ENCODE results near the gene LGR4.

LGR4 gene

GRCh38 chr11:27421819-27422494, 50.6 kb downstream of the LGR4 start:
- FAIRE-seq = no peak

GRCh38 chr11:27420722-27421572, 51.6 kb downstream of the LGR4 start:
- FAIRE-seq = no peak

- FAIRE-seq = no peak
Measured at GRCh38 chr11:27420217-27420616, 52.4 kb downstream of the LGR4 start.

- no peak for FAIRE-seq
Measured at GRCh38 chr11:27418356-27418755, 54.2 kb downstream of the LGR4 start.

GRCh38 chr11:27416568-27417176, 55.9 kb downstream of the LGR4 start:
- FAIRE-seq = no peak

GRCh38 chr11:27414644-27415043, 57.9 kb downstream of the LGR4 start:
- FAIRE-seq = no peak

- no peak for FAIRE-seq
Measured at GRCh38 chr11:27413218-27413617, 59.4 kb downstream of the LGR4 start.

GRCh38 chr11:27412192-27412691, 60.3 kb downstream of the LGR4 start:
- no peak for FAIRE-seq

- FAIRE-seq = no peak
Measured at GRCh38 chr11:27411328-27411727, 61.3 kb downstream of the LGR4 start.

- no peak for FAIRE-seq
Measured at GRCh38 chr11:27410272-27410671, 62.3 kb downstream of the LGR4 start.

GRCh38 chr11:27409742-27410141, 62.8 kb downstream of the LGR4 start:
- FAIRE-seq = no peak

GRCh38 chr11:27409049-27409448, 63.5 kb downstream of the LGR4 start:
- FAIRE-seq = no peak

GRCh38 chr11:27408246-27408800, 64.3 kb downstream of the LGR4 start:
- no peak for FAIRE-seq

- no peak for FAIRE-seq
Measured at GRCh38 chr11:27406498-27407354, 65.9 kb downstream of the LGR4 start.

GRCh38 chr11:27405134-27405533, 67.5 kb downstream of the LGR4 start:
- no peak for FAIRE-seq

GRCh38 chr11:27404427-27404826, 68.2 kb downstream of the LGR4 start:
- FAIRE-seq = no peak

- no peak for FAIRE-seq
Measured at GRCh38 chr11:27403195-27403594, 69.4 kb downstream of the LGR4 start.

- FAIRE-seq = no peak
Measured at GRCh38 chr11:27402450-27402849, 70.1 kb downstream of the LGR4 start.

GRCh38 chr11:27401833-27402316, 70.7 kb downstream of the LGR4 start:
- no peak for FAIRE-seq

GRCh38 chr11:27401280-27401832, 71.2 kb downstream of the LGR4 start:
- no peak for FAIRE-seq

- no peak for FAIRE-seq
Measured at GRCh38 chr11:27398400-27398770, 74.2 kb downstream of the LGR4 start.

Data from endometrium (tissue), 2 donors.